Keratinocyte (primary cell): ENCODE measurements around the gene PSMB11. TPM values are rescaled to one million over a fixed set of nuclear protein-coding genes. Genes with fewer than 3 reads are reported as not detected.

ENCODE experiments used
- DNase-seq: peaks from one replicate; pipeline ENCODE4 v3.0.0-alpha.2; 2011; ENCODE audit warnings: low read depth, missing footprints, low spot score
- FAIRE-seq: peaks from 2 replicates; lab custom pipeline; 2011; peaks lifted over from hg19 to GRCh38; lab: Jason Lieb, UNC
- H2AFZ ChIP-seq: 2 replicates; pipeline ENCODE4 v1.6.0; 2012; ENCODE audit warnings: low read length, control low read depth, inconsistent platforms; ENCODE audit not compliant: control insufficient read depth
- H3K27ac ChIP-seq: 2 replicates; pipeline ENCODE4 v1.5.1; 2011; ENCODE audit warnings: low read length; ENCODE audit not compliant: control insufficient read depth, insufficient read depth
- H3K27me3 ChIP-seq: 3 replicates; pipeline ENCODE4 v1.6.0; 2011; ENCODE audit warnings: low read length; ENCODE audit not compliant: control insufficient read depth, insufficient read depth; ENCODE audit errors: extremely low read depth
- H3K36me3 ChIP-seq, 2 experiments: 2 replicates in 1 of 2; 3 replicates in 1 of 2; pipeline ENCODE4 v1.5.1; 2011; ENCODE audit warnings: low read length in 2 of 2, mild to moderate bottlenecking in 1 of 2; ENCODE audit not compliant: control insufficient read depth in 2 of 2, insufficient read depth in 2 of 2; ENCODE audit errors: extremely low read depth in 1 of 2
- H3K4me1 ChIP-seq: 3 replicates; pipeline ENCODE4 v1.5.1; 2011; ENCODE audit warnings: low read length; ENCODE audit not compliant: control insufficient read depth, insufficient read depth; ENCODE audit errors: extremely low read depth
- H3K4me2 ChIP-seq: 3 replicates; pipeline ENCODE4 v1.6.0; 2011; ENCODE audit warnings: low read depth, low read length; ENCODE audit not compliant: control insufficient read depth, insufficient read depth; ENCODE audit errors: extremely low read depth
- H3K4me3 ChIP-seq, 3 experiments: fragments of 200-600 bp in 1 of 3; sonication (generic) in 1 of 3; 2 replicates in 2 of 3; 3 replicates in 1 of 3; pipeline ENCODE4 v1.5.1; 2011 to 2016; ENCODE audit warnings: low read length in 3 of 3, mild to moderate bottlenecking in 3 of 3, control low read depth in 2 of 3, inconsistent platforms in 1 of 3, low read depth in 1 of 3, mixed read lengths in 1 of 3, mixed run types in 1 of 3, moderate library complexity in 1 of 3; ENCODE audit not compliant: control insufficient read depth in 2 of 3, insufficient read depth in 2 of 3; ENCODE audit errors: extremely low read depth in 1 of 3
- H3K79me2 ChIP-seq: 2 replicates; pipeline ENCODE4 v1.6.0; 2012; ENCODE audit warnings: low read length; ENCODE audit not compliant: control insufficient read depth, insufficient read depth
- H3K9ac ChIP-seq: 3 replicates; pipeline ENCODE4 v1.6.0; 2011; ENCODE audit warnings: low read length; ENCODE audit not compliant: control insufficient read depth, insufficient read depth; ENCODE audit errors: extremely low read depth
- H3K9me1 ChIP-seq: 3 replicates; pipeline ENCODE4 v1.6.0; 2011; ENCODE audit warnings: low read length; ENCODE audit not compliant: control insufficient read depth, insufficient read depth; ENCODE audit errors: extremely low read depth
- H3K9me3 ChIP-seq: 2 replicates; pipeline ENCODE4 v1.5.1; 2012; ENCODE audit warnings: low read depth, low read length; ENCODE audit not compliant: control insufficient read depth
- H4K20me1 ChIP-seq: 3 replicates; pipeline ENCODE4 v1.6.0; 2011; ENCODE audit warnings: low read length; ENCODE audit not compliant: control insufficient read depth, insufficient read depth; ENCODE audit errors: extremely low read depth
- EZH2 ChIP-seq: IDR thresholded peaks from one replicate; pipeline ENCODE4 v1.6.1; 2012; ENCODE audit warnings: inconsistent platforms, mild to moderate bottlenecking, low read length, moderate library complexity
- dilution Hi-C: fragments of 300-500 bp; cut with MboI; formaldehyde crosslinking; loops from one replicate; pipeline ENCODE4 v1.7.0; 2020; ENCODE audit warnings: low sequenced_read_pairs; ENCODE audit not compliant: extremely low pct_ligation_motif_present
- polyA plus RNA-seq, 5 experiments: library from polyadenylated mRNA; depleted of rRNA in 3 of 5; stranded (reverse) in 3 of 5; stranded (forward) in 1 of 5; unstranded in 1 of 5; fragments of >200 nt; gene quantifications; 1 replicate in 1 of 5; 2 replicates in 3 of 5; 3 replicates in 1 of 5; pipeline versions ENCODE4 v1.2.1 to v1.2.3, GENCODE V29; 2011 to 2012; ENCODE audit warnings: missing spikeins in 2 of 5, low read depth in 1 of 5, low replicate concordance in 1 of 5
- TF ChIP-seq, protein P1 (sequence below), 3 experiments: IDR thresholded peaks in 1 of 3; conservative IDR thresholded peaks in 1 of 3; optimal IDR thresholded peaks in 1 of 3; 2 replicates in 2 of 3; 3 replicates in 1 of 3; pipeline versions ENCODE3 to v1.5.1; 2011; ENCODE audit warnings: low read length in 3 of 3, mild to moderate bottlenecking in 3 of 3, moderate library complexity in 2 of 3, control low read depth in 1 of 3, inconsistent platforms in 1 of 3; ENCODE audit not compliant: insufficient read depth in 2 of 3; ENCODE audit errors: extremely low read depth in 1 of 3

The PSMB11 gene
- polyA plus RNA-seq, 1 donor (not counting 4 experiments of a cell fraction or from before 2014, with no cell fraction given), result not detected

DNA sequence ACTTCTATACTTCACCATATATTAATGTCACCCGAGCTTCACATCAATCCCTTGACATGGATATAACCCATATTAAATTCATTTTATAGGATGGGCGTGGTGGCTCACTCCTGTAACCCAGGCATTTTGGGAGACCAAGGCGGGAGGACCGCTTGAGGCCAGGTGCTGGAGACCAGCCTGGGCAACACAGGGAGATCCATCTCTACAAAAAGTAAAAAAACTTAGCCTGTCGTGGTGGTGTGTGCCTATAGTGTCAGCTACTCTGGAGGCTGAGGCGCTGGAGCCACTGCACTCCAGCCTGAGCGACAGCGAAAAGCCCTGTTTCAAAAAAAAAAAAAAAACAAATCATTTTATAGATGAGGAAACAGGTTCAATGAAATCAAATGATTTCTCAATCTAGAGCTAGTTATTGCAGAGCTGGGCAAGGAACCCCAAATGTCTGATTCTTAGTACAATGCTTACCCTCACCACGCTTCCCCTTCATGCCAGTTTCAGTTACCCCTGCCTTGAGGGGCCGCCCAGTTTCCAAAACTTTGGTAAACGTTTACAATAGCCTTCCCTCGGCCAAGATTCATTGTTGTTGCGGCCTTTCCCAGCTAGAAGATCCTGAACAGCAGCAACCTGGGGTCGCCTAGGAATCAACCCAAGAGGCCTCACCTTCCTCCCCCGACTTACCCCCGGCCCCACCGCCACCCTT is 8.1 kb upstream of the PSMB11 start:
- peak overlapping the region; percentile 98 for H3K9ac ChIP-seq
- H3K9me1 ChIP-seq, result no peaks in the 10 kb centered on the region
- no peaks in the 10 kb centered on the region for H3K27me3 ChIP-seq
- DNase-seq (no peak), FAIRE-seq (no peak)
- H3K9me3 ChIP-seq, result no peaks in the 10 kb centered on the region
- H4K20me1 ChIP-seq, result no peaks in the 10 kb centered on the region
- TF ChIP-seq EZH2, result no peak
- TF ChIP-seq, protein P1, sequence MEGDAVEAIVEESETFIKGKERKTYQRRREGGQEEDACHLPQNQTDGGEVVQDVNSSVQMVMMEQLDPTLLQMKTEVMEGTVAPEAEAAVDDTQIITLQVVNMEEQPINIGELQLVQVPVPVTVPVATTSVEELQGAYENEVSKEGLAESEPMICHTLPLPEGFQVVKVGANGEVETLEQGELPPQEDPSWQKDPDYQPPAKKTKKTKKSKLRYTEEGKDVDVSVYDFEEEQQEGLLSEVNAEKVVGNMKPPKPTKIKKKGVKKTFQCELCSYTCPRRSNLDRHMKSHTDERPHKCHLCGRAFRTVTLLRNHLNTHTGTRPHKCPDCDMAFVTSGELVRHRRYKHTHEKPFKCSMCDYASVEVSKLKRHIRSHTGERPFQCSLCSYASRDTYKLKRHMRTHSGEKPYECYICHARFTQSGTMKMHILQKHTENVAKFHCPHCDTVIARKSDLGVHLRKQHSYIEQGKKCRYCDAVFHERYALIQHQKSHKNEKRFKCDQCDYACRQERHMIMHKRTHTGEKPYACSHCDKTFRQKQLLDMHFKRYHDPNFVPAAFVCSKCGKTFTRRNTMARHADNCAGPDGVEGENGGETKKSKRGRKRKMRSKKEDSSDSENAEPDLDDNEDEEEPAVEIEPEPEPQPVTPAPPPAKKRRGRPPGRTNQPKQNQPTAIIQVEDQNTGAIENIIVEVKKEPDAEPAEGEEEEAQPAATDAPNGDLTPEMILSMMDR (optimal IDR thresholded peaks at IDR 0.05 in 1 of 3, IDR thresholded peaks at IDR 0.05 in 1 of 3, conservative IDR thresholded peaks at IDR 0.05 in 1 of 3; ENCODE audit: extremely low read depth in 1 of 3, insufficient read depth in 2 of 3, low read length in 3 of 3), result no peak
- peak overlapping the region; percentile 91 for H2AFZ ChIP-seq
- peak overlapping the region; percentile 83 for H3K4me2 ChIP-seq
- H3K79me2 ChIP-seq, result peaks cover 34% of the 10 kb centered on the region
- H3K27ac ChIP-seq, result peak overlapping the region; percentile 100
- H3K4me3 ChIP-seq, result peak overlapping the region; percentile 96 to 98 (median 98)
- peaks cover 6 to 7% of the 10 kb centered on the region in 2 experiments for H3K36me3 ChIP-seq
- dilution Hi-C loops, result no loop called here
- peaks cover 10% of the 10 kb centered on the region for H3K4me1 ChIP-seq

DNA sequence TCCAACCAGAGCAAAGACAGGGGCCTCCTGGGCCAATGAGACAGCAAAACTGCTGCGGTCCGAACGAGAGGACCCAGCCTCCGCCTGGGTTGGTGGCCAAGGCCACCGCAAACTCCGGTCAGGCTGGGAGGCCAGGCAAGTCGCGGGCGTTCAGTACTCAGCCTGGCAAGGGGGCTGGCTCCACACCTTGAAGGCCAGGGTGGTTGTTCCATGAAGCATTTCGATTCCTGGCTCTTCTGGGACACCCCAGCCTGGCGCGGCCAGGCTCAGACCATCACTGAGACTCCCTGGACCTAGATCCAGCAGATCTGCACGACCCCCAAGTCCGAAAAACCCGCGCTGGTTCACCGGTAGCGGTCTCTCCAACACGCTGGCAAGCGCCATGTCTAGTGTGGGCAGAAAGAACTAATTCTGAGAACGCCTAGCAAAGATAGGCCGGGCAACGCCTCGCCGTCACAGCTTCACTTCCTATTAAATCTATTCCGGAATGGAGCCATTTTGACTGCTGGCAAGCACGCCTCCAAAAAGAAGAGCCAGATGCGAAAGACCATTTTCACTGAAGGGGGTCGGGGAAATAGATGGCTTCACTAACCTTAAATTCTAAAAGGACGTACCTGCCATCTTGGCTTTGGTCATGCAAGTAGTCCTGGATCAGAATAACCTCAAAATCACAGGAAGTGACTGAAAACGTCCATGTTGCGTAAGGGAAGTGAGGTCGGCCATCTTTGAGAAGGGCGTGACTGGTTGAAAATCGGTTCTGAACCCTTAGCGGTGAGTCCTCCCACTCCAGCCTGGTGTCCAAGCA is 7.3 kb upstream of the PSMB11 start, which contains the start of gene PSMB5:
Gene PSMB5, minus strand, starts transcription at position 403 of the 805 bp plus-strand sequence. Its CDS starts 19 bp downstream, at position 384.
- peak within 1 kb of the TSS; percentile 83 for H3K4me2 ChIP-seq
- no peaks in the 10 kb centered on the region for H3K27me3 ChIP-seq
- peaks cover 5 to 6% of the 10 kb centered on the region in 2 experiments for H3K36me3 ChIP-seq
- peak within 1 kb of the TSS; percentile 98 for H3K9ac ChIP-seq
- peaks cover 28% of the 10 kb centered on the region for H3K79me2 ChIP-seq
- H4K20me1 ChIP-seq, result no peaks in the 10 kb centered on the region
- dilution Hi-C loops, result no loop called here
- no peak for TF ChIP-seq EZH2
- TF ChIP-seq, protein P1 (optimal IDR thresholded peaks at IDR 0.05 in 1 of 3, IDR thresholded peaks at IDR 0.05 in 1 of 3, conservative IDR thresholded peaks at IDR 0.05 in 1 of 3; ENCODE audit: extremely low read depth in 1 of 3, insufficient read depth in 2 of 3, low read length in 3 of 3), result no peak
- H3K4me3 ChIP-seq, result peak within 1 kb of the TSS; percentile 96 to 98 (median 98)
- H2AFZ ChIP-seq, result peak within 1 kb of the TSS; percentile 100
- FAIRE-seq (peak; percentile 87), DNase-seq (peak; percentile 89)
- no peaks in the 10 kb centered on the region for H3K9me1 ChIP-seq
- H3K9me3 ChIP-seq, result no peaks in the 10 kb centered on the region
- H3K4me1 ChIP-seq, result peaks cover 10% of the 10 kb centered on the region
- peak within 1 kb of the TSS; percentile 100 for H3K27ac ChIP-seq
